Measurements from ENCODE around the gene ADAMTS12. TPM values are rescaled to one million over a fixed set of nuclear protein-coding genes. Genes with fewer than 3 reads are reported as not detected.

Gene ADAMTS12
- total RNA-seq, 1 donor from 2014 or later = 10.4 TPM

DNA sequence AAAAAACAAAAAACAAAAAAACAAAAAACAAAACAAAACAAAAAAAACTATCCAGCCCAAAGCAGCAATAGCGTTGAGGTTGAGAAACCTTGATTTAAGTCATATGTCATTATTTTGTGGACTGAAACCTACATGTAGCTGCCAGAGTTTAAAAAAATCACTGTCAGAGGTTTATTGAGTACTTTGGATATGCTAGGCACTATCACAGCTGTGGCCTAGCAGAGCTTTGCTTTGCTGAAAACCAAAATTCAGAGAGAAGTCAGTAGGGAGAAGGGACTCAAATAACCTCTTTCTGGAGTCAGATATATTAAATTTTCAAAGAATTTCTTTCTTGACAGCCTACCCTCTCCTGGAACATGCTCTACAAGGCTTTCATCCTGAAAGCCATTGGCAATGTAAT is 299.5 kb downstream of the ADAMTS12 start:
- Mint-ChIP-seq H3K4me1 (no peaks in the 10 kb centered on the region), H3K9me3 (no peaks in the 10 kb centered on the region), H3K27me3 (ENCODE audit: low read depth) (no peaks in the 10 kb centered on the region), H3K27ac (ENCODE audit: unreplicated experiment) (no peak overlapping the region), H3K4me3 (no peak overlapping the region), H3K36me3 (ENCODE audit: low read depth) (no peaks in the 10 kb centered on the region)
- TF ChIP-seq, protein P1, sequence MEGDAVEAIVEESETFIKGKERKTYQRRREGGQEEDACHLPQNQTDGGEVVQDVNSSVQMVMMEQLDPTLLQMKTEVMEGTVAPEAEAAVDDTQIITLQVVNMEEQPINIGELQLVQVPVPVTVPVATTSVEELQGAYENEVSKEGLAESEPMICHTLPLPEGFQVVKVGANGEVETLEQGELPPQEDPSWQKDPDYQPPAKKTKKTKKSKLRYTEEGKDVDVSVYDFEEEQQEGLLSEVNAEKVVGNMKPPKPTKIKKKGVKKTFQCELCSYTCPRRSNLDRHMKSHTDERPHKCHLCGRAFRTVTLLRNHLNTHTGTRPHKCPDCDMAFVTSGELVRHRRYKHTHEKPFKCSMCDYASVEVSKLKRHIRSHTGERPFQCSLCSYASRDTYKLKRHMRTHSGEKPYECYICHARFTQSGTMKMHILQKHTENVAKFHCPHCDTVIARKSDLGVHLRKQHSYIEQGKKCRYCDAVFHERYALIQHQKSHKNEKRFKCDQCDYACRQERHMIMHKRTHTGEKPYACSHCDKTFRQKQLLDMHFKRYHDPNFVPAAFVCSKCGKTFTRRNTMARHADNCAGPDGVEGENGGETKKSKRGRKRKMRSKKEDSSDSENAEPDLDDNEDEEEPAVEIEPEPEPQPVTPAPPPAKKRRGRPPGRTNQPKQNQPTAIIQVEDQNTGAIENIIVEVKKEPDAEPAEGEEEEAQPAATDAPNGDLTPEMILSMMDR (conservative IDR thresholded peaks at IDR 0.05) = no peak
- no peak for DNase-seq (ENCODE audit: low read depth, low spot score)

DNA sequence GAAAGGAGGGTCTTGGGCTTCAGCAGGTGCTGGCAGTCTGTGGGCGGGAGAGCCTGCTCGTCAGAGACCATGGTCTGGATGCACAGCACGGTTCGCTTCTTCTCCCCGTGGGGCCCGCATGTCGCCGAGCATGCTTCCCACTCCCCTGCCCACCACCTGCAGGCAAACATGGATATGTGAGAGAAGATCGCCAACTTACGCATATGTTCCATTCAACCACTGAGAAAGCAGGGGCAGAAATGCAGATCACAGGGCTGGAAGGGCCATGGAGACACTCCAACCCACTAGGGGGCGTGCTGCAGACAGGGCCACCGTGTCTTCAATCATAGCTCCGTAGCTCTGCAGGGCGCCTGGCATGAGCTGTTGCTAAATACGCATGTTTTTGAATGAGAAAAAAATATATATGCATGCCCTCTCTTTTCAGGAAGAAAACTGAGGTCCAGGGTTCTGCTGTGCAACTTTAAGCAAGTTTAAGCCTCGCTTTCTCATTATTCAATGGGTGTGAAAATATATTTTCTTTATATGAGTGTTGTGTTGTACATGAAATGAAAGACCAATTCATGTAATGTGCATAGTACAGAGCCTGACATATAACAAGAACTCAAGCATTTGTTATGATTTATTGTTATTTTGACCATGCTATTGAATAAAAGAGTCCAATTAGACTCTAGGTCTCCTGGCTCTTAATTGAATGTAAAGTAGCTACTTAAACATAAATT is 303.0 kb downstream of the ADAMTS12 start:
- Mint-ChIP-seq H3K9me3 (no peaks in the 10 kb centered on the region), H3K4me3 (no peak overlapping the region), H3K27ac (ENCODE audit: unreplicated experiment) (no peak overlapping the region), H3K36me3 (ENCODE audit: low read depth) (no peaks in the 10 kb centered on the region), H3K27me3 (ENCODE audit: low read depth) (no peaks in the 10 kb centered on the region), H3K4me1 (no peaks in the 10 kb centered on the region)
- TF ChIP-seq, protein P1 (conservative IDR thresholded peaks at IDR 0.05) = peak; percentile 61
- peak; percentile 47 for DNase-seq (ENCODE audit: low read depth, low spot score)

DNA sequence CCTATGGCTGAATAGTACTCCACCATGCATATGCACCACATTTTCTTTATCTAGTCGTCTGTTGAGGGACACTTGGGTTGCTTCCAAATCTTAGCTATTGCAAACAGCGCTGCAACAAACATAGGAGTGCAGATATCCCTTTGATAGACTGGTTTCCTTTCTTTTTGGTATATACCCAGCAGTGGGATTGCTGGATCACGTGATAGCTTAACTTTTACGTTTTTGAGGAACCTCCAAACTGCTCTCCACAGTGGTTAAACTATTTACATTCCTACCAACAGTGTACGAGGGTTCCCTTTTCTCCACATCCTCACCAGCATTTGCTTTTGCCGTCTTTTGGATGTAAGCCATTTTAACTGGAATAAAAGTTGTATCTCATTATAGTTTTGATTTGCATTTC is 308.5 kb downstream of the ADAMTS12 start:
- no peak for DNase-seq (ENCODE audit: low read depth, low spot score)
- H3K27ac Mint-ChIP-seq (ENCODE audit: unreplicated experiment) = no peak overlapping the region
- H3K4me3 Mint-ChIP-seq = no peak overlapping the region
- H3K4me1 Mint-ChIP-seq = no peaks in the 10 kb centered on the region
- no peaks in the 10 kb centered on the region for H3K27me3 Mint-ChIP-seq (ENCODE audit: low read depth)
- H3K36me3 Mint-ChIP-seq (ENCODE audit: low read depth) = peaks cover 2% of the 10 kb centered on the region
- TF ChIP-seq, protein P1 (conservative IDR thresholded peaks at IDR 0.05) = no peak
- no peaks in the 10 kb centered on the region for H3K9me3 Mint-ChIP-seq

DNA sequence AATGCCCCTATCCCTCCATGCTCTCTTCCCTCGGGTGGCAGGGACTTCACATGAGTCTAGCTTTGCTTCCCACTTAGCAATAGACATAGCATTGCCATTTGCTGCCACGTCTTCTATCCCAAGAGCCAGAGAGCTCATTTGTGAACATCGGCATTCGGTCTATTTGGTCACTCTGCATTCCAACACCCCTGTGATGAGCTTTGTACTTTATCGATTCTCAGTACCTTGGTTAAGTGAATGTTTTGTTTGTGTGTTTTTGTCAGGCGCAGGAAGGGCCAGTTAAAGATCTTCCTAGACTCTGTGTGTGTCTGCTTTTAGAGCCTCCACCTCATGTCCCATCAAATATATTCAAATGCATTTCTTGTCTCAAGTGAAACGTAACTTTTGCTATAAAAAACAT is 309.4 kb downstream of the ADAMTS12 start:
- no peaks in the 10 kb centered on the region for H3K4me1 Mint-ChIP-seq
- no peak overlapping the region for H3K4me3 Mint-ChIP-seq
- H3K27me3 Mint-ChIP-seq (ENCODE audit: low read depth) = no peaks in the 10 kb centered on the region
- H3K36me3 Mint-ChIP-seq (ENCODE audit: low read depth) = peaks cover 2% of the 10 kb centered on the region
- no peak for DNase-seq (ENCODE audit: low read depth, low spot score)
- TF ChIP-seq, protein P1 (conservative IDR thresholded peaks at IDR 0.05) = no peak
- H3K27ac Mint-ChIP-seq (ENCODE audit: unreplicated experiment) = no peak overlapping the region
- no peaks in the 10 kb centered on the region for H3K9me3 Mint-ChIP-seq

DNA sequence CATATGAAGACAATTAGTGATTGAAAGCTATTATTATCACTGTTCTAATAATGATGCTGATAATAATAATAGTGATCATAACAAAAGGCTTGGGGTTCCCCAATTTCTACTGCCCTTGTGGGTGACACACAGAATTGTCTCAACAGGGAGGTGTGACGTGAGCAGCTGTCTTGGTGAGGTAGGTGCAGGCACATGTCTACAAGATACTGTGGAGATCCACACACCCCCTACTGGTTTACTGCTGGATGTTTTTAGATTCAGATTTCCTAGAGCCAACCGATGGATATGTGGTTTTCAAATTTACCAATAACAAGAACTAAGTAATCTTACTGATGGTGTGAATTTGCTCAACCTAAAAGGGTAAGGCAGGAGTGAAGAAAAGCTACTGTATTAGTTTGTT is 312.0 kb downstream of the ADAMTS12 start:
- DNase-seq (ENCODE audit: low read depth, low spot score) = no peak
- H3K27ac Mint-ChIP-seq (ENCODE audit: unreplicated experiment) = no peak overlapping the region
- no peaks in the 10 kb centered on the region for H3K9me3 Mint-ChIP-seq
- no peaks in the 10 kb centered on the region for H3K4me1 Mint-ChIP-seq
- TF ChIP-seq, protein P1 (conservative IDR thresholded peaks at IDR 0.05) = no peak
- H3K27me3 Mint-ChIP-seq (ENCODE audit: low read depth) = no peaks in the 10 kb centered on the region
- H3K36me3 Mint-ChIP-seq (ENCODE audit: low read depth) = peaks cover 8% of the 10 kb centered on the region
- no peak overlapping the region for H3K4me3 Mint-ChIP-seq

All from neural crest cell (in vitro differentiated cells).